Measurements from ENCODE around the gene ZSCAN30. TPM values are rescaled to one million over a fixed set of nuclear protein-coding genes. Genes with fewer than 3 reads are reported as not detected.

The ZSCAN30 gene
- total and polyA plus RNA-seq, 9 of the 15 experiments (the other 6 are each of a cell fraction or from before 2014, with no cell fraction given): 4.6 to 13.6 (median 10.8) TPM

DNA sequence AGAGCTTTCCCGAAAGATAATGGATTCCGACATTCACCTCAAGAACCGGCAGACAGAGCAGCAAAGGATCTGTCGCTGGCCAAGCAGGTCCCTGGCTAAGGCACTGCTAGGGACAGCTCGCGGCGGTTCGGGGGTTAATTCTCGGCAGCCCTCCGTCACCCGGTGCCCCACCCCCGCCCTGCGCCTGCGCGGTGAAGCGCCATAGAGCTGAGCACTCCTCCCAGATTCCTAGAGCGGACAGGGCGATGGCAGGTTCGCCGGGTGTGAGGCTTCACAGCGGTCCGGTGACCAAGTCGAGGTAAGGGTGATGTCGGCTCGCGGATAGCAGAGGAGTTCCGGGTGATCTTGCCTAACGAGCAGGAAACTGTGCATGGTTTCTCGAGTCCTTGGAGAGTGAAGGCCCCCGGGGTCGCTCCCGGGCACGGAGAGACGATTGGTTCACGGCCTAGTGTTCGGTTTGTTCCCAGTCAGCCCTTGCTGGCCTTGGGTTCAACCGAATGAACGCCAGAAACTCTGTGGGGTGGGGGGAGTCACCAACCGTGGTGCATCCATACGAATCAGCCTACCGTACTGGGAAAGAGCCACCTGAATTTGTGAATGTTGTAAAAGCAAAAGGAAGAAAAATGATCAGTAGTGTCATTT is at the start of gene ZSCAN30 (continued):
- TF ChIP-seq, protein P1, sequence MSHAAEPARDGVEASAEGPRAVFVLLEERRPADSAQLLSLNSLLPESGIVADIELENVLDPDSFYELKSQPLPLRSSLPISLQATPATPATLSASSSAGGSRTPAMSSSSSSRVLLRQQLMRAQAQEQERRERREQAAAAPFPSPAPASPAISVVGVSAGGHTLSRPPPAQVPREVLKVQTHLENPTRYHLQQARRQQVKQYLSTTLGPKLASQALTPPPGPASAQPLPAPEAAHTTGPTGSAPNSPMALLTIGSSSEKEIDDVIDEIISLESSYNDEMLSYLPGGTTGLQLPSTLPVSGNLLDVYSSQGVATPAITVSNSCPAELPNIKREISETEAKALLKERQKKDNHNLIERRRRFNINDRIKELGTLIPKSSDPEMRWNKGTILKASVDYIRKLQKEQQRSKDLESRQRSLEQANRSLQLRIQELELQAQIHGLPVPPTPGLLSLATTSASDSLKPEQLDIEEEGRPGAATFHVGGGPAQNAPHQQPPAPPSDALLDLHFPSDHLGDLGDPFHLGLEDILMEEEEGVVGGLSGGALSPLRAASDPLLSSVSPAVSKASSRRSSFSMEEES (CRISPR knock-in tag; IDR thresholded peaks at IDR 0.05): no peak
- peak; percentile 63; the same call in 1 of the 2 replicates for TF ChIP-seq STAT5A (IDR thresholded peaks at IDR 0.05; ENCODE audit: borderline replicate concordance, low read length)
- TF ChIP-seq SMARCA4 (IDR thresholded peaks at IDR 0.05): no peak
- peak; percentile 78 for TF ChIP-seq NCOA1 (IDR thresholded peaks at IDR 0.05; ENCODE audit: low read depth)
- TF ChIP-seq EZH2 (IDR thresholded peaks at IDR 0.05; ENCODE audit: borderline replicate concordance, low read depth, low read length): no peak
- TF ChIP-seq, protein P2, sequence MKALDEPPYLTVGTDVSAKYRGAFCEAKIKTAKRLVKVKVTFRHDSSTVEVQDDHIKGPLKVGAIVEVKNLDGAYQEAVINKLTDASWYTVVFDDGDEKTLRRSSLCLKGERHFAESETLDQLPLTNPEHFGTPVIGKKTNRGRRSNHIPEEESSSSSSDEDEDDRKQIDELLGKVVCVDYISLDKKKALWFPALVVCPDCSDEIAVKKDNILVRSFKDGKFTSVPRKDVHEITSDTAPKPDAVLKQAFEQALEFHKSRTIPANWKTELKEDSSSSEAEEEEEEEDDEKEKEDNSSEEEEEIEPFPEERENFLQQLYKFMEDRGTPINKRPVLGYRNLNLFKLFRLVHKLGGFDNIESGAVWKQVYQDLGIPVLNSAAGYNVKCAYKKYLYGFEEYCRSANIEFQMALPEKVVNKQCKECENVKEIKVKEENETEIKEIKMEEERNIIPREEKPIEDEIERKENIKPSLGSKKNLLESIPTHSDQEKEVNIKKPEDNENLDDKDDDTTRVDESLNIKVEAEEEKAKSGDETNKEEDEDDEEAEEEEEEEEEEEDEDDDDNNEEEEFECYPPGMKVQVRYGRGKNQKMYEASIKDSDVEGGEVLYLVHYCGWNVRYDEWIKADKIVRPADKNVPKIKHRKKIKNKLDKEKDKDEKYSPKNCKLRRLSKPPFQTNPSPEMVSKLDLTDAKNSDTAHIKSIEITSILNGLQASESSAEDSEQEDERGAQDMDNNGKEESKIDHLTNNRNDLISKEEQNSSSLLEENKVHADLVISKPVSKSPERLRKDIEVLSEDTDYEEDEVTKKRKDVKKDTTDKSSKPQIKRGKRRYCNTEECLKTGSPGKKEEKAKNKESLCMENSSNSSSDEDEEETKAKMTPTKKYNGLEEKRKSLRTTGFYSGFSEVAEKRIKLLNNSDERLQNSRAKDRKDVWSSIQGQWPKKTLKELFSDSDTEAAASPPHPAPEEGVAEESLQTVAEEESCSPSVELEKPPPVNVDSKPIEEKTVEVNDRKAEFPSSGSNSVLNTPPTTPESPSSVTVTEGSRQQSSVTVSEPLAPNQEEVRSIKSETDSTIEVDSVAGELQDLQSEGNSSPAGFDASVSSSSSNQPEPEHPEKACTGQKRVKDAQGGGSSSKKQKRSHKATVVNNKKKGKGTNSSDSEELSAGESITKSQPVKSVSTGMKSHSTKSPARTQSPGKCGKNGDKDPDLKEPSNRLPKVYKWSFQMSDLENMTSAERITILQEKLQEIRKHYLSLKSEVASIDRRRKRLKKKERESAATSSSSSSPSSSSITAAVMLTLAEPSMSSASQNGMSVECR (CRISPR knock-in tag; IDR thresholded peaks at IDR 0.05): peak; percentile 82; the same call in 1 of the 2 replicates
- TF ChIP-seq, protein P3, sequence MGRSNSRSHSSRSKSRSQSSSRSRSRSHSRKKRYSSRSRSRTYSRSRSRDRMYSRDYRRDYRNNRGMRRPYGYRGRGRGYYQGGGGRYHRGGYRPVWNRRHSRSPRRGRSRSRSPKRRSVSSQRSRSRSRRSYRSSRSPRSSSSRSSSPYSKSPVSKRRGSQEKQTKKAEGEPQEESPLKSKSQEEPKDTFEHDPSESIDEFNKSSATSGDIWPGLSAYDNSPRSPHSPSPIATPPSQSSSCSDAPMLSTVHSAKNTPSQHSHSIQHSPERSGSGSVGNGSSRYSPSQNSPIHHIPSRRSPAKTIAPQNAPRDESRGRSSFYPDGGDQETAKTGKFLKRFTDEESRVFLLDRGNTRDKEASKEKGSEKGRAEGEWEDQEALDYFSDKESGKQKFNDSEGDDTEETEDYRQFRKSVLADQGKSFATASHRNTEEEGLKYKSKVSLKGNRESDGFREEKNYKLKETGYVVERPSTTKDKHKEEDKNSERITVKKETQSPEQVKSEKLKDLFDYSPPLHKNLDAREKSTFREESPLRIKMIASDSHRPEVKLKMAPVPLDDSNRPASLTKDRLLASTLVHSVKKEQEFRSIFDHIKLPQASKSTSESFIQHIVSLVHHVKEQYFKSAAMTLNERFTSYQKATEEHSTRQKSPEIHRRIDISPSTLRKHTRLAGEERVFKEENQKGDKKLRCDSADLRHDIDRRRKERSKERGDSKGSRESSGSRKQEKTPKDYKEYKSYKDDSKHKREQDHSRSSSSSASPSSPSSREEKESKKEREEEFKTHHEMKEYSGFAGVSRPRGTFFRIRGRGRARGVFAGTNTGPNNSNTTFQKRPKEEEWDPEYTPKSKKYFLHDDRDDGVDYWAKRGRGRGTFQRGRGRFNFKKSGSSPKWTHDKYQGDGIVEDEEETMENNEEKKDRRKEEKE (IDR thresholded peaks at IDR 0.05; ENCODE audit: borderline replicate concordance in 1 of 2, control insufficient read depth in 1 of 2, low read depth in 2 of 2, low read length in 1 of 2): no peak
- no peak for TF ChIP-seq ZNF23 (CRISPR knock-in tag; IDR thresholded peaks at IDR 0.05)
- no peak for TF ChIP-seq HNRNPUL1 (IDR thresholded peaks at IDR 0.05; ENCODE audit: low read length)
- no peak for TF ChIP-seq ZNF77 (CRISPR knock-in tag; IDR thresholded peaks at IDR 0.05)
- TF ChIP-seq CBX3 (IDR thresholded peaks at IDR 0.05; ENCODE audit: borderline replicate concordance in 1 of 2, low read length in 2 of 2): peak in 1 of 2 experiments; percentile 45; a peak in 1 of 3 replicates
- no peak for TF ChIP-seq PURB (CRISPR knock-in tag; IDR thresholded peaks at IDR 0.05; ENCODE audit: low read depth)
- no peak for TF ChIP-seq MIER1 (IDR thresholded peaks at IDR 0.05; ENCODE audit: low read depth)
- no peak for TF ChIP-seq RBM39 (optimal IDR thresholded peaks at IDR 0.05; ENCODE audit: low read depth, low read length)
- TF ChIP-seq BDP1 (IDR thresholded peaks at IDR 0.05; ENCODE audit: insufficient read depth, insufficient read length): no peak
- 0 out of 4 replicates have a peak, but pooled peaks have one; percentile 11 to 14 for TF ChIP-seq RAD21 (CRISPR knock-in tag; conservative IDR thresholded peaks at IDR 0.05 in 1 of 2, IDR thresholded peaks at IDR 0.05 in 1 of 2)
- peak; percentile 62; the same call in 1 of the 2 replicates for TF ChIP-seq RB1 (IDR thresholded peaks at IDR 0.05; ENCODE audit: low read depth)
- TF ChIP-seq MEF2D (tag; conservative IDR thresholded peaks at IDR 0.05; ENCODE audit: low read depth): 0 out of 2 replicates have a peak, but pooled peaks have one; percentile 48
- TF ChIP-seq ZEB2 (IDR thresholded peaks at IDR 0.05): peak; percentile 57; the same call in 1 of the 2 replicates
- TF ChIP-seq STAG1 (CRISPR knock-in tag; IDR thresholded peaks at IDR 0.05; ENCODE audit: borderline replicate concordance): no peak

Data from K562 (cell line).